NCI-H748 (cell line): ENCODE measurements around the gene PLCD1.
"Not testable (repeated sequence)": the region's sequence is repeated elsewhere in the genome, so short reads cannot be mapped to it uniquely, and the experiment has no call there.

Experiments
- DNase-seq: peaks from one replicate; lab custom pipeline; 2025; ENCODE audit not compliant: unreplicated experiment; lab: John Stamatoyannopoulos, UW

The PLCD1 gene

DNA sequence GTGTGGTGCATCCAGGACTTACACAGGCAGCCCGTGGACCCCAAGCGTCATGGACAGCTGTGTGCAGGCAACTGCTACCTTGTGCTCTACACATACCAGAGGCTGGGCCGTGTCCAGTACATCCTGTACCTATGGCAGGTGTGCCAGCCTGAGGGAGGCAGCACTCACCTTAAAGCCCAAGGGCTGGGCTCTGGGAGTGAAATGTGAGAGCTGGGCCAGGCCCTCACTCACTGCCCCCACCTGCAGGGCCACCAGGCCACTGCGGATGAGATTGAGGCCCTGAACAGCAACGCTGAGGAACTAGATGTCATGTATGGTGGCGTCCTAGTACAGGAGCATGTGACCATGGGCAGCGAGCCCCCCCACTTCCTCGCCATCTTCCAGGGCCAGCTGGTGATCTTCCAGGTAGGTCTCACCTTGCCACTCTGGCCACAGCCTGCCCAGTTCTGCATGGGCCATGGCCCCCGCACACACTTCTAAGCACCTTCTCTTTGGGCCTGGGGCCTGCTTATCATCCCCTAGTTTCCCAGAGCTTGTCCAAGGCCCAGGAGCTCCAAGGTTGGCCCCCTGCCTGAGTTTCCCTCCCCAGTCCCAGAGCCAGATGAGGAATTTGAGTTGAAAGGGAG, 27.9 kb downstream of the PLCD1 start:
- peak; percentile 20 for DNase-seq

DNA sequence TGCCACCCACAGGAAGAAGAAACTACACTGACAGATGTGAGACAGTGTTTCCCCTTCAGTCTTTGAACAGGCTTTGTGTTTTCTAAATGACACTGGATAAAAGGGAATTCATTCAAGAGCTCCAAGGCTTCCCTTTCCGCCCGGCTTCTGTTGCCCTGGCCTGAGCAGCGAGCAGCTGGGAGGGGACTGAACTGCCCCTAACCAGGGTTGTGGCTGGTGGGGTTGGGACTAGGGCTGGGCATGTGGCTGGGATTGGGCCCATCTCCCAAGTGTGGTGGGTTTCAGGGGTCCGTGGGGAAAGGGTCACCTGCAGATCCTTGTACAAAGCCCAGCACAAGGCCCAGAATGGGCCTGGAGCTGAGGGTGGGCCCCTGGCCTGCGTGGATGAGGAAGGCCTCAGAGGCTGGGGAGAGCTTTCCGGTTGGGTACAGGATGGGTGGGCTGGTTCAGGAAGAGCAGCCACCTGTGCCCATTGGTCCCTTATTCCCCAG, 28.4 kb downstream of the PLCD1 start:
- no peak for DNase-seq

DNA sequence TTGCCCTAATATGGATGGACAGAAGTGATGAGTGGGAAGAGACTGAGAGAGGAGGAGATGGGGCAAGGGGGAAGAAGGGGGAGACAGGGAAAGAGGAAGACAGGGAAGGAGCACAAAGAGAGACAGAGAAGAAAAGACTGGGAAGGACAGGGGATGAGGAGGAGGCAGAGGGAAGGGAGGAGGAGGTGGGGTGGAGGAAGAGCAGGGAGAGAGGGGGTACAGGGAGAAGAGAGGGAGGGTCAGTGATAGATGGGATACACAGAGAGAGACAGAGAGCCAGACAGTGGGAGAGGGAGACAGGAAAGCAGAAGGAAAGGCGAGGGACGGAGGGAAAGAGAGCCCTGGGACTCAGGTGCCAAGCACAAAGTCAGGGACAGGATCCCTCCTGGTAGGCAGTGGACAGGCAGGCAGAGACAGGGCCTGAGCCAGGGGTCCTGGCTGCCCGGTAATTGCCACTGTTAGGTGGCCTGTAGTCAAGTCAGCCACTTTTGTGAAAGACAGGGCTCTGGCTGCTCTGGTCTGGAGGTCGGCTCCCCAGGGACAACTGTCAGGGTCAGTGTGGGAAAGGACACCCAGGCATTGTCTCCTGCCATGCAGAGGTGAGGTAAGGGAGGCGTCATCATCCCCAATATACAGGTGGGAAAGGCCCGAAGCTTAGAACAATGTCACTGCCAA, 29.1 kb downstream of the PLCD1 start:
- no peak for DNase-seq

DNA sequence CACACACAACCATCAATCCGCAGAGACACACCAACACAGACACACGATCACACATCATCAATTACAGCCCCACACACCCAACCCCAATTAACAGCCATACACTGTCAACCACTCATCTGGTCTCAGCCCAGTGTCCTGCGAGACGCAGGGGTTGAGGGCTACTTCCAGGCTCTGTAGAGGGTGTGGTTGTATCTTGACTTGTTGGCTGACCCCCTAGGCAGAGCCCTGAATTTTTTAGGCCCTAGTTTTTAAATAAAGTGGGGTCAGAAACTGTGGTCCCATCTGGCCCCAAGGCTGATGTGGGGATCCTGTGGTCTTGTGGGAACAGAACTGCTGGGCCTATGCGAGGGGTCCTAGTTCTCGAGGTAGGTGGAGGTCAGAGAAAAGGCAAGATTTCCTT, 29.6 kb downstream of the PLCD1 start:
- DNase-seq, result no peak

DNA sequence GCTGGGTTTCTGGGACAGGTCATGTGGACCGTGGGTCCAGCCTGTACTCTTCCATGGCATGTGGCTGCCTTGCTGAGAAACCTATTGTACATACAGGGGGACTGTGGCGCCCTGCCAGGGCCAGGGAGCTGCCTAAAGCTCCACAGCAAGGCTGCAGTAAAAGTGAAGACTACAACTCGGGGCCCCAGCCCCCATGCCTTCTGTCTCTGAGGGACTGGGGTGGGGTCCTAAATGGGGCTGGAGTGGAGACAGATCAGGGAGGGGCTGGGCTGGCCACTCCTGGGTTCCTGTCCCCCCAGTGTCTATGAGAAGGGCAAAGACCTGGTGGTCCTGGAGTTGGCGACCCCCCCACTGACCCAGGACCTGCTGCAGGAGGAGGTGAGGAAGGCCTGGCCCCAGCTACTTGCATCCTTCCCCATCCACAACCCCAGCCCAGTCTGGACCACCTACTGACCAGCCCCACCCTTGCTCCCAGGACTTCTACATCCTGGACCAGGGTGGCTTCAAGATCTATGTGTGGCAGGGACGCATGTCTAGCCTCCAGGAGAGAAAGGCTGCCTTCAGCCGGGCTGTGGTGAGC, 31.6 kb downstream of the PLCD1 start:
- peak; percentile 13 for DNase-seq

DNA sequence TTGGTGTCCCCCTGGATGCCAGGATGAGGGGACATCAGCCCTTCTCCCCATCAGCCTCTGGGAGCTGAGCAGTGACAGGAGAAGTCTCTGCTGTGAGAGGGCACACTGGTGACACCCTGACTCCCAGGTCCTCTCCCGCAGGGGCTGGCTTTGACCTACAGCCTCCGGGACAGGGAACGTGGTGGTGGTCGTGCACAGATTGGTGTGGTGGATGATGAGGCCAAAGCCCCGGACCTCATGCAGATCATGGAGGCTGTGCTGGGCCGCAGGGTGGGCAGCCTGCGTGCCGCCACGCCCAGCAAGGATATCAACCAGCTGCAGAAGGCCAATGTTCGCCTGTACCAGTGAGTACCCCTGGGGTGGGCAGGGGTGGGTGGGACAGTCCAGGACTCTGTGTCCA, 32.1 kb downstream of the PLCD1 start:
- DNase-seq, result no peak

DNA sequence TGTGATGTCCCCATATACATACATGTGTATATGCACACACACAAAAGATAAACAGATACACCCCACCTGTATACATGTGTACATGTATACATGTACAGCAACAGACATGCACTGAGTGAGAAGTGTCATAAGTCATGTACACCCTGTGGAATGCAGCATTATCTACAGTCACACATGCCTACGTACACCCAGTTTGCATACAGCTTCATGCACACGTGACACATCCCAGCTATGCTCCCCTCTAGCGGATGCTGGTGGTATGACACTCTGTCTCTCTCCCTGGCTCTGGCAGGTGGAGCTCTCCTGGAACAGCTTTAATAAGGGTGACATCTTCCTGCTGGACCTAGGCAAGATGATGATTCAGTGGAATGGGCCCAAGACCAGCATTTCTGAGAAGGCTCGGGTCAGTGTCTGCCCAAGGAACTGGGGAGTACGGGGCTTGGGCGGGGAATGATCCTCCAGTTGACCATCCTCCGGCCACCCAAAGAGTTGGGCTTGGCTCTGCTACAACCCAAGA, 32.6 kb downstream of the PLCD1 start:
- DNase-seq, result peak; percentile 57

DNA sequence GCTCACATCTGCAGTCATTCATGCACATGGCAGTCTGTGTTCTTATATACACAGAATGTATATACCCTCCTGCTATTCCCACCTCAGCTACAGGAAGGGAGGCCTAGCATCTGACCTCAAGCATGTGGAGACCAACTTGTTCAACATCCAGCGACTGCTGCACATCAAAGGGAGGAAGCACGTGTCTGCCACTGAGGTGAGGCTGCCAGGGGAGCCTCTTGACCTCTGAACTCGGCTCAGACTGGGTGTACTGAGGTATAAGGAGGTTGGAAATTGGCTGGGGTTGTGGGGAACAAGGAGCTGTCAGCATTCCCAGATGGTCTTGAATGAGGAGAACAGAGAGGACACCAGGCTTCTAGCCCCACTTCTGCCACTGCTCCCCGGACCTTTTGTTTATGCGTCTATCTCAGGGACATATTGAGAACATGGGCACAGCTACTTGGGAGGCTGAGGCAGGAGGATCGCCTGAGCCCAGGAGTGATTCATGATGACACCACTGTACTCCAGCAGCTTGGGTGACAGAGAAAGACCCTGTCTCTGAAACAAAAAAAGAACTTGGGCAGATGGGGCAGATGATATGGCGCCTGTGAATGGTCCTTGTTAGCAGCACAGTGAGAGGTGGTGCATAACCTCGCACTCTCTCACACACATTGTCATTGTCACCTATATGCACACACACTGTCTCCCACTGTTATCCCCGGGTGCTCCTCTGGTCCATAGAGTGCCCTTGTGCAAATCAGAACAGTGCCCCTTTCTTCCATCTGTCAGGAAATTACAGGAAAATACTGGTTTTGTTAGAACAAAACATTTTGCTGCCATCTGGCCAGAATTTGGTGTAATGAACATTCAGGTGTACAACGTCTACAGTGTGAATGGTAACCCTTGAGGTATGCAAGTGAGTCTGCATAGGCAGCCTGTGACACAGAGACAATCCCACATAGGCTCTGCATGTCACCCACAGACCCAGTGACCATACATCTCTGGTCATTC, 33.5 kb downstream of the PLCD1 start:
- no peak for DNase-seq

DNA sequence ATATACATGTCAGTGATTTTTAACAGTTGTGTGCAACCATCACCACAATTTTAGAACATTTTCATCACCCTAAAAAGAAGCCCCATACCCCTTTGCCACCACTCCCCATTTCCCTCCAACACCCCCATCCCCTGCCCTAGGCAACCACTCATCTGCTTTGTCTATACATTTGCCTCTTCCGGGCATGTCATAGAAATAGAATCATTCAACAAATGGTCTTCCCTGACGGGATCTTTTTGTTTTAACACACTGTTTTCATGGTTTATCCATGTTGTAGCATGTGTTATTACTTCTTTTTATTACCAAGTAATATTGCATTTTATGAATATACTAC, 34.8 kb downstream of the PLCD1 start:
- no peak for DNase-seq

DNA sequence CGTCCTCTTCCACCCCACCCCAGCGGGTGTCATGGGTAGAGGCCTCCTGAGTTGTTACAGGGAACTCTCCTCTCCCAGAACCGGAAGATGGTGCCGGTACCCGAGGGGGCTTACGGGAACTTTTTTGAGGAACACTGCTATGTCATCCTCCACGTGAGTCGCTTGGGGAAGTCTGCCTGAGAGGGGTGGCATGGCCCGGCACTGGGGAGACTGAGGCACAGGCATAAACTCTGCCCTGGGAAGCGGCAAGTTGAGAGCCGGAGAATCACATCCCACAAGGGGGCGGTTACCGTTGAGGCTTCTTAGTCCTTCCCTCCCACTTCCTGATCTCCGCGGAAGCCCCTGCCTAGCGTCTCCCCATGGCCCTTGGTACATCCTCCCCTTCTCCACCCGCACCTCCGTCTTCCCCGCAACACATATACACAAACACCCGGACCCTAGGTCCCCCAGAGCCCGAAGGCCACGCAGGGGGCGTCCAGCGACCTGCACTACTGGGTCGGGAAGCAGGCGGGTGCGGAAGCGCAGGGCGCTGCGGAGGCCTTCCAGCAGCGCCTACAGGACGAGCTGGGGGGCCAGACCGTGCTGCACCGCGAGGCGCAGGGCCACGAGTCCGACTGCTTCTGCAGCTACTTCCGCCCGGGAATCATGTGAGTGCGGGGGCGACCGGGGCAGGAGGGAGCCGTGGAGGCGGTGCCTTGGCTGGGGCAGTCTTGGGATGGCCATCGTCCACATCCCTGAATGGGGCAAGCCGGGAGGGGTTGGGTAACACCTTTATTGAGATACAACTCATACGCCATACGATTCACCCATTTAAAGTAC, 35.4 kb downstream of the PLCD1 start:
- DNase-seq, result no peak

DNA sequence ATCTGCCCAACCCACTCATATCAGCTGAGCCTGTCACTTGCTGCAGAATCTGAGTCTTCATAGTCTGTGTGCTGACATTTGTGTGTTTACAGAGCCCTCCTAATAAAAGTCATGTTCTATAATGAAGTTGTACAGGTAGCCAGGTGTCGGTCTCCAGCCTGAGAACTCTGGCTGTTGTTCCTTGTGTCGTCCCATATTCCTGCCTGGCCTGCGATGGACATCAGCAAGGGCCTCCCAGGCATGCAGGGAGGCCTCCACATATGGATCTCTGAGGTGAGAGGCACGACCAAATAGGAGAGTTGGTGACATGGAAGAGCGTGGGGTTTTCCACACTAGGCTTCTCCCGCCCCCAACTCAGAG, 36.0 kb downstream of the PLCD1 start:
- DNase-seq, result no peak

DNA sequence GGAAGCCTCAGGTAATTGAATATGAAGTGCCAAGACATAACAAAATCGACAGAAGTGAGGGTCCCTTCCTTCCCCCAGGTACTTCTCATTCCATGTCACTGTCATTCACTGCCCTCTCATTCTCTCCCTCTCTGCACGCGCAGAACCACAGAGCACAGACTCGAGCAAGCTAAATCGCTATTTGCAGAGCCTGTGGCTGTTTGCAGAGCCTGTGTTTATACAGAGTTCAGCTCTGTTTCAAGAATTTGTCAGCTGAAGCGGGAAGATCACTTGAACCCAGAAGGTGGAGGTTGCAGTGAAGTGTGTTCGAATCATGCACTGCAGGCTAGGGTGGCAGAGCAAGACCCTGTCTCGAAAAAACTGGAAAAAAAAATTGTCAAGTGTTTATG, 36.4 kb downstream of the PLCD1 start:
- no peak for DNase-seq

DNA sequence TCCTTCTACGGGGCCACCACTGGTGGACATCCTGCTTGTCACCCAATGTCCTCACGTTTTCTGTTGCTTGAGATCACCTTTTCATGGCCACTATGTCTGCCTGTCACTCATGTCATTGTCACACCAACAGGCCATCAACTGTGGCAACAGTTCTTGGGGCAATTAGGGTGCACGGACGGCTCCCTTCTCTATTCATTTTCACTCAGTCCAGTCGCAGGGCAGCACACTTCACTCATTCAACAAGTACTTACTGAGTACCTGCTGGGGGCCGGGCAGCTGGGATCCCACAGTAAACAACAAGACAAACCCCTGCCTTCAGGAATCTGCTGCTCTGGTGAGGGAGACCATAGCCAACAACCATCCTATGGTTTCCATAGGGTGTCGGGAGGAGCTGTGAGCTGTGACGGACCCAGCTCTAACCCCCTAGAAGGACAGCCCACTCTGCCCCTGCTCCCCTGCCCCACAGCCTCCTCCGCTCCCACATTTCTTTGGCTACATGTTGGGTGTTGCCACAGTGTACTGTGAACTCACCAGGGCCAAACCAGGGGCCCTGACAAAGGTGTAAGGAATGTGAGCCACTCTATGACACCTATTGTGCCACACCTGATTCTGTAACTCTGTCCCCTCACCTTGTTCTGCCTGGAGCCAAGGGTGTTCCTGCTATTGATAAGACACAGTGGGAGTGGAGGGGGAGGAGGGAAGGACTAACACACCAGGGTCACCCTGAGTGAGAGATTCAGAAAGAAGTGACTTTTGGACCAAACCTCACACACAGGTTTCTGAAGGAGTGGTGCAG, 37.0 kb downstream of the PLCD1 start:
- DNase-seq, result no peak

DNA sequence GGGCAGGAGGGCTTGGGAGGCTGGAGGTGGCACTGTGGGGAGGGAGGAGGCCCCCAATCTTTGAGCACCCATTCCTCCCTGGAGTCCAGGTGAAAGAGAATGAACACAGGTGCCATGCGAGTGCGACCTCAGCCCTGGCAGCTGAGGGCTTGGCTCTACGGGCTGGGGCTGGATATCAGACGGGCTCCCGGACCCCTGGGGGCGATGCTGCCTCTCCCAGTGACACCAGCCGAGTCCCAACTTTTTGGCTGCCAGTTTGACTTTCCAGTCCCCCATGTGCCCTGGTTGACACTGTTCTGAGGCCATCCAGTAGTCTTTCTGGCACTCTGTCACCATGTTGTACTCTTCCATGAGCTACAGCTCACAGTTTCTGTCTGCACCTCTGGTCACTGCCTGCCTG, 37.6 kb downstream of the PLCD1 start:
- DNase-seq, result no peak

DNA sequence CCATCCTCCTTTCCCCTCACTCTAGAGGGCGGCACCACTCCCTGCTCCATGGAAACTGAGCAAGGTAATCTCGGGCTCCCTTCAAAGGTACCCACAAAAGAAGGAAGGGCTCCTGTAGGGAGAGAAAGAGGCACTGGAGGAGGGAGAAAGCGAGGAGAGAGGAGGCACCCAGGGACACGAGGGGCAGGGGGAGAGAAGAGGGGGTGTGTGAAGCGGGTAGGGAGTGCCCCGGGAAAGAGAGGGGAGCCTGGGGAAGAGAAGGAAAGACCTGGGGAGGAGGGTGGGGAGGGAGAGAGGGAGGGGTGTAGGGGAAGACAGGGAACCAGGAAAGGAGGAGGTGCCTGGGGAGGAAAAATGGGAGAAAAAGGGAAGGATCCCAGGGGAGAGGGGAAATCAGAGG, 38.3 kb downstream of the PLCD1 start:
- no peak for DNase-seq

DNA sequence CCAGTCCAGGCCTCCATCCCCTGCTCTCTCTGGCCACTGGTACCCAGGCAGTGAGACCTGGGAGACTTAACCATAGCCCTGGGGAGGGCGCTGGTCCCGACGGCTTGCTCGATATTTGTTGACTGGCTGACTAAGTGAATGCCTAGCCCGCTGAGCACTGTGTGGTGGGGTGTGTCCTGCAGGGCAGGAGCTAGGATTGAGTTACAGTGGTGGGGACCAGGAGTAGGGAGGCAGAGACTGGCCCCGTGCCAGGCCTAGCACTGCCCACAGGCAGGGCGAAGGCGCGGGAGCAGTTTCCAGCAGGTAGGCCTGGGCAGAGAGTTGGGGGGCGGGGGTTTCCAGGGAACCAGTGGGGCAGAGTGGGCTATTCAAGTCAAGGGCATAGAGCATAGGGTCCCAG, 38.9 kb downstream of the PLCD1 start, which contains the start of gene VILL:
Gene VILL (plus strand): TSS at position 260 of the 400 bp plus-strand sequence. CDS start 2,887 bp downstream, outside the sequence.
- DNase-seq, result peak; percentile 31

DNA sequence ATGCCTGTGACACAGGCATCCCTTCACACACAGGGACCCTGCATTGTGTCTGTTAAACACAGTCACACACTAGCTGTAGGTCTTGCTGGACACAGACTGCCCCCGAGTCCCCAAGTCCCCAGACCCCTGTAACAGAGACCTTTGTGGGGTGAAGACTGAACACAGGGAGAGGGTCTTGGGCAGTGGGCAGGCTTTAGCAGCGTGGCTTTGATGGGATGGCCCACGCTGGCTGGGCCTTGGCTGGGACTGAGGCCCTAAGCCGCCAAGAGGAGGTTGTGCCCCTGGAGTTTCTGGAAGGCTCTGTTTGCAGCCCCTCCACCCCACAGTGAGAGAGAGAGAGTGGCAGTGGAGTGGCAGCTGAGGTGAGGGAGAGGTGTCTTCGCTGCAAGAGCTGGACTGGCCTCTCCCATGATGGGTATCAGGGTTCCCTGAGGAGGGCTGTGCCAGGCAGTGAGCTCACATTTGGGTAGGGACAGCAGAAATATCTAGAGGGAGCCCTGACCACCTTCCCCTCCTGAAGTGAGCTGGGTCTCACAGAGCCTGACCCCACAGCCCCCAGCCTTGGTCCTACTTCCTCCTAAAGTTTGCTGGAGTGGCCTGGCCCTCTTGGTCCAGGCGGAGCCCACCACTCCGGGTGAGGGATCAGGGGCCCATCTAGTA, 39.5 kb downstream of the PLCD1 start:
- DNase-seq, result no peak

DNA sequence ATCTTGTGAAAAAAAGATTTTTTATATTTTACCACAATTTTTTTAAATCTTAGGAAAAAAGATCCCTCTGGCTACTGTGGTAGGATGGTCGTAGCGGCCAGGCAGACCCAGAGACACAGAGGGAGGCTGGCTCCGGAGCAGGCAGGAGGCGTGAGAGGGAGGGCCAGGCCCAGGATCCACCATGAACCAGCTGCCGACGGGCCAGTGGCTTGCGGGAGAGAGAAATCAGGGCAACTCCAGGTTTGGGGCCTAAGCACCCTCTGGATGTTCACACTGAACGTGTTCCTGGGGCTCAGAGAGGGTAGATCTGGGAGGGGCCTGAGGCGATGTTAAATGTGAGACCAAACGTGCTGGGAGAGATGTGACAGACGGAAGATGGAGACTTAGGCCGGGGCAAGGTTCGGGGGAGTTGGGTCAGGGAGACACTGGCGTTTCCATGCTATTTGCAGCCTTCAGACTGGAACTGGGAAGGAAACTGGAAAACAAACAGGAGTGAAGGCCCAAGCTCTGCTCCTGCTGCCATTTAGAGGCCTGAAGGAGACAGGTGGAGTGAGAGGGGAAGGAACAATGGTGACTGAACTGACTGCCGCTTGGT, 40.4 kb downstream of the PLCD1 start:
- DNase-seq, result no peak

DNA sequence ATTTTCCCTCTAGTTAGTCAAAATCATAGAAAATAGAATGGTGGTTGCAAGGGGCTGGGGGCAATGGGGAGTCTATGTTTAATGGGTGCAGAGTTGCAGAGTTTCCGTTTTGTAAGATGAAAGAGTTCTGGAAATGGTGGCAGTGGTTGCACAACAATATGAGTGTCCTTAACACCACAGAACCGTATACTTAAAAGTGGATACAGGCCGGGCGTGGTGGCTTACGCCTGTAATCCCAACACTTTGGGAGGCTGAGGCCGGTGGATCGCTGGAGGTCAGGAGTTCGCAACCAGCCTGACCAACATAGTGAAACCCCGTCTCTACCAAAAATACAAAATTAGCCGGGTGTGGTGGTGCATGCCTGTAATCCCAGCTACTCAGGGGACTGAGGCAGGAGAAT, 41.1 kb downstream of the PLCD1 start:
- not testable (repeated sequence) for DNase-seq
